Duodenal mucosa (tissue), 2 donors: ENCODE results near the gene ARMC9.

ENCODE experiments used
- H3K27ac ChIP-seq: one replicate; pipeline ENCODE4 v1.7.0; 2013; ENCODE audit warnings: low read depth, low read length
- H3K27me3 ChIP-seq, 2 donors: one replicate each; pipeline ENCODE4 v1.7.0; 2013; ENCODE audit warnings: low read length in 2 of 2, control low read depth in 1 of 2; ENCODE audit not compliant: insufficient read depth in 2 of 2, control insufficient read depth in 1 of 2
- H3K36me3 ChIP-seq, 2 donors: one replicate each; pipeline ENCODE4 v1.7.0; 2013; ENCODE audit warnings: low read length in 2 of 2, control low read depth in 1 of 2; ENCODE audit not compliant: insufficient read depth in 2 of 2, control insufficient read depth in 1 of 2
- H3K4me1 ChIP-seq, 2 donors: one replicate each; pipeline ENCODE4 v1.7.0; 2013; ENCODE audit warnings: low read length in 2 of 2, control low read depth in 1 of 2; ENCODE audit not compliant: insufficient read depth in 2 of 2, control insufficient read depth in 1 of 2
- H3K4me3 ChIP-seq, 2 donors: one replicate each; pipeline ENCODE4 v1.7.0; 2013; ENCODE audit warnings: low read length in 2 of 2, low read depth in 1 of 2
- H3K9ac ChIP-seq, 2 donors: one replicate each; pipeline ENCODE4 v1.7.0; 2013; ENCODE audit warnings: low read length in 2 of 2, low read depth in 1 of 2
- H3K9me3 ChIP-seq, 2 donors: one replicate each; pipeline ENCODE4 v1.7.0; 2013; ENCODE audit warnings: low read length in 2 of 2, control low read depth in 1 of 2; ENCODE audit not compliant: control insufficient read depth in 1 of 2

Gene ARMC9

DNA sequence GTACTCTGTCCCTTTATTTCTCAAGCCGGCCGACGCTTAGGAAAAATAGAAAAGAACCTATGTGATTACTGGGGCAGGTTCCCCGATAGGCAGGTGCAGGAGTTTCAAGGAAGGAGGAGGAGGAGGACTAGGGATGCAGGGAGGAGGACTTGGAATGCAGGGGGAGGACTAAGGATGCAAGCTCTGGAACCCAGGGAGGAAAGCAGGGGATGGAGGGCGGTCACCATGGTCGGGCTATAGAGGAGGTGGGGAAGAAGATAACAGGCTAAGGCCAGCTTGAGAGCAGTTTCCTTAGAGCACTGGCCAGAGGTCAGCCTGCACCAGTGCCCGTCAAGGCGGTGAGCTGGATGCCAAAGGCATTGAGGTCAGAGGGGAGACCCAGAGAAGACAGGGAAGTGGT, 178.4 kb downstream of the ARMC9 start:
- H3K4me1 ChIP-seq: peaks cover 8 to 15% of the 10 kb centered on the region in 2 donors
- H3K9ac ChIP-seq: no peak overlapping the region
- no peak overlapping the region for H3K27ac ChIP-seq
- H3K4me3 ChIP-seq: no peak overlapping the region
- no peaks in the 10 kb centered on the region for H3K27me3 ChIP-seq
- no peaks in the 10 kb centered on the region for H3K36me3 ChIP-seq
- no peaks in the 10 kb centered on the region for H3K9me3 ChIP-seq

DNA sequence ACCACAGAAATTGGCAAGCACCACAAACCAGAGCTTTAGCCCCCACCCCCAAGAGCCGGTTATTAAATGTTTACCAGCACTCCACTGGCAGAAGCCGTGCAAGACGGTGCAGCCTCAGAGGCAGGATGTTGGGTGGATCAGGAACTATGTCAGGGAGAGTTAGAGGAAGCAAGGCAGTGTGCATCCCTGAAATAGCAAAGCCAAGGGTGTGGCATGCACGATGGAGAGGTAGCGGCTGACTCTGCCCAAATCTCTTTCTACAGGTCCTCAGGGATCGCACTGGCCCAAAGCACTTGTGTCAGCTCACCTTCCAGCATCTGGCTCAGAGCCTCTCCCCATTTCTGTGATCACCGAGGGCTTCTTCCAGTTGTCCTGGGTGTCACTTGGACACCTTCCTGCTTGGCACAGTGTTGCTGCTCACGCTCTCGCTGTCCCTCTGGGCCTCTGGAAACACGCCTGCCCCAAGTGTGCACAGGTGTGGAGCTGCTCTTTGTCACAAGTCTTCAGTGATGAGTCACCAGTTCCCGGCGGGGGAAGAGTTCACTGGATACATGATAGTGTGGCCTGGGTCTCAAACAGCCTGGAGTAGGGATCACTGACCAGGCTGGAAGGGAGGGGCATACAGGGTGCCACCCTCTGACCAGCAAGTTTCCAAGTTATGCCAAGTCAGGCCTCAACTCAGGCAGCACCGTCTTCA, 179.7 kb downstream of the ARMC9 start:
- Histone ChIP-seq H3K27me3 (no peaks in the 10 kb centered on the region), H3K9ac (no peak overlapping the region), H3K4me3 (no peak overlapping the region), H3K9me3 (no peaks in the 10 kb centered on the region), H3K36me3 (no peaks in the 10 kb centered on the region), H3K4me1 (peaks cover 8 to 15% of the 10 kb centered on the region in 2 donors), H3K27ac (no peak overlapping the region)

DNA sequence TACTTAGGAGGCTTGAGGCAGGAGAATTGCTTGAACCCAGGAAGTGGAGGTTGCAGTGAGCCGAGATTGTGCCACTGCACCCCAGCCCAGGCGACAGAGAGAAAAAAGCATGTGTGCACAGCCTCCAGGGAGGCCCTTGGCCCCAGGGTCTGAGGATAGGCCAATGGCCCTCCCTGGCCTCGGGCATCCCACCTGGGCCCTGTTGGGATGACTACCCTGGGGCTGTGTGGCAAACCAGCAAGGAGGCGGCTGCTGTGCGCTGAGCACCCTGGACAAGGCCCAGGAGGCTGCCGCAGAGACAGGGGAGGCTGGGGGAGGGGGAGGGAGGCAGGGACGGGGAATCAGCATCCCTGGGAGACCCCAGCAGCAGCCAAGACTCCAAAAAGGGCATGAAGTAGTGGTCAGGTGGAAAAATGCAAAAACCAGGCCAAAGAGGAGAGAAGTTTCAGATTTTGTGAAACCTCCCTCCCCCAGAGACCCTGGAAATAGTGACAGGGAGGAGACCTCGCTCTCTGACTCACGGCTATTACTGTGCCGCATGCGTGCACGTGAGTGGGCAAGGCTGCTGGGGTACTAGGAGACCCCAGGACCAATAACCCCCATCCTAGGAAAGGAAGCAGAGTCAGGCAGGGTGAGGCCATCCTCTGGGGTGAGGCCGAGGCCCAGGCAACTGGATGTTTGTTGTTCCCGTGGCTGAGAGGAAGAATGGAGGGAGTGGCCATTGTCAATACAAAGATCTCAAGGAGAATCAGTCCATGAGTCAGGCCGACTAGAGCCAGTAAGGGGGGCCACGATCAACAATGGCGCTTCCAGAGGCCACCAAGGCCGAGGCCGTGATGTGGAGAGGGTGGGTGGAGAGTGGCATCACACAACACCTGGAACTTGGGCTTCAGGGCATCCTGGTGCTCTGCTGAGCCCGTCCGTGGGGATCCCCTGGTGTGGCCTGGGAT, 181.1 kb downstream of the ARMC9 start:
- Histone ChIP-seq H3K9ac (no peak overlapping the region), H3K27ac (no peak overlapping the region), H3K9me3 (no peaks in the 10 kb centered on the region), H3K27me3 (no peaks in the 10 kb centered on the region), H3K36me3 (no peaks in the 10 kb centered on the region), H3K4me3 (no peak overlapping the region), H3K4me1 (peaks cover 8 to 11% of the 10 kb centered on the region in 2 donors)

DNA sequence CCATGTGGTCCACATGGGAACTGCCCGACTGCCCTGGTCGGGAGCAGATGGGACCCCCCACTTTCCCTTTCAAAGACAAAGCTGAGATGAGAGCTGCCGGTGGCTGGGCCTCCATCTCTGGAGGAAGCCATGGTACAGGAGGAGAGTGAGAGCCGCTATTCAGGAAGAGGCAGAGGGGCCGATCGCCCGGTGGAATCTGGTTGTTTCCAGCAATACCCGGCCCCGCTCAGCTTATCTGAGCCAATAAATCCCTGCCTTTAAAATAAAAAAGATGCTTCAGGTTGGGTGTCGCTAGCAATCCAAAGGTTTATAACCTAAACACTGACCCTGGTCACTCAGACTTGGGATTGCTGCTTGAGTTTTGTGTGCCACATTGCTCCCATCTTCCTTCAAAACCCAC, 181.9 kb downstream of the ARMC9 start:
- H3K36me3 ChIP-seq: no peaks in the 10 kb centered on the region
- no peaks in the 10 kb centered on the region for H3K9me3 ChIP-seq
- H3K4me3 ChIP-seq: no peak overlapping the region
- no peak overlapping the region for H3K9ac ChIP-seq
- H3K27me3 ChIP-seq: no peaks in the 10 kb centered on the region
- H3K27ac ChIP-seq: no peak overlapping the region
- H3K4me1 ChIP-seq: peaks cover 8 to 11% of the 10 kb centered on the region in 2 donors

DNA sequence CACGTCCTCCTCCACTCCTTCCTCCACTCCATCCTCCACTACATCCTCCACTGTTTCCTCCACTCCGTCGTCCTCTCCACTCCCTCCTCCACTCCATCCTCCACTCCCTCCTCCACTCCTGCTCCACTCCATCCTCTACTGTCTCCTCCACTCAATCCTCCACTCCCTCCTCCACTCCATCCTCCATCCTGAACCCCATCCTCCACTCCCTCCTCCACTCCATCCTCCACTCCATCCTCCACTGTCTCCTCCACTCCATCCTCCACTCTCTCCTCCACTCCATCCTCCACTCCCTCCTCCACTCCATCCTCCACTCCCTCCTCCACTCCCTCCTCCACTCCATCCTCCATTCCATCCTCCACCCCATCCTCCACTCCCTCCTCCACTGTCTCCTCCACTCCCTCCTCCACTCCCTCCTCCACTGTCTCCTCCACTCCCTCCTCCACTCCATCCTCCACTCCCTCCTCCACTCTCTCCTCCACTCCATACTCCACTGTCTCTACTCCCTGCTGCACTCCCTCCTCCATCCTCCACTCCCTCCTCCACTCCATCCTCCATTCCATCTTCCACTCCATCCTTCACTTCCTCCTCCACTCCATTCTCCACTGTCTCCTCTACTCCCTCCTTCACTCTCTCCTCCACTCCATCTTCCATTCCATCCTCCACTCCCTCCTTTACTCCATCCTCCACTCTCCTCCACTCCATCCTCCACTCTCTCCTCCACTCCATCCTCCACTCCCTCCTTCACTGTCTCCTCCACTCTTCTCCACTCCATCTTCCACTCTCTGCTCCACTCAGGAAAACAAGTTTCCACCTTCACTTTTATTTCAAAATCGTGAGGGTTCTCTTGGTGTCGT, 182.8 kb downstream of the ARMC9 start:
- no peak overlapping the region for H3K9ac ChIP-seq
- peaks cover 8 to 11% of the 10 kb centered on the region in 2 donors for H3K4me1 ChIP-seq
- H3K27me3 ChIP-seq: no peaks in the 10 kb centered on the region
- no peak overlapping the region for H3K4me3 ChIP-seq
- no peaks in the 10 kb centered on the region for H3K36me3 ChIP-seq
- H3K27ac ChIP-seq: no peak overlapping the region
- H3K9me3 ChIP-seq: no peaks in the 10 kb centered on the region

DNA sequence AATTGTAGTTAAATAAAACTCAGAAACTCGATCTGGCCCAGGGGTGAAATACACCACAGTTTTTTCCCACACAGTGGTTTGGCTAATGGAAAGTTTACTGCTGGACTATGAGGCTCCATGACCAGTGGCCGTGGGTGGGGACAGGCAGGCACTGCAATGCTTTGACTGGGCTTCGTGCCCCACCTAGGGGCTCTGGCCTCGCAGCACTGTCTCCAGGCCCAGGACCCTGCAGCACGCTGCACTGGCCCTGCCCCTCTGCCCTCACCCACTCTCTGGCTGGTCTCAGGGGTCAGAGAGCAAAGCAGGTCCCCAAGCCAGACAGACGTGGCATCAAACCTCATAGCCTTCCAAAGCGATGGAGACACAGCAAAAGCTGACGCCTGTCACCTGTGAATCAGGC, 183.7 kb downstream of the ARMC9 start:
- Histone ChIP-seq H3K4me1 (peaks cover 8 to 11% of the 10 kb centered on the region in 2 donors), H3K9me3 (no peaks in the 10 kb centered on the region), H3K36me3 (no peaks in the 10 kb centered on the region), H3K4me3 (no peak overlapping the region), H3K27me3 (no peaks in the 10 kb centered on the region), H3K9ac (no peak overlapping the region), H3K27ac (no peak overlapping the region)

DNA sequence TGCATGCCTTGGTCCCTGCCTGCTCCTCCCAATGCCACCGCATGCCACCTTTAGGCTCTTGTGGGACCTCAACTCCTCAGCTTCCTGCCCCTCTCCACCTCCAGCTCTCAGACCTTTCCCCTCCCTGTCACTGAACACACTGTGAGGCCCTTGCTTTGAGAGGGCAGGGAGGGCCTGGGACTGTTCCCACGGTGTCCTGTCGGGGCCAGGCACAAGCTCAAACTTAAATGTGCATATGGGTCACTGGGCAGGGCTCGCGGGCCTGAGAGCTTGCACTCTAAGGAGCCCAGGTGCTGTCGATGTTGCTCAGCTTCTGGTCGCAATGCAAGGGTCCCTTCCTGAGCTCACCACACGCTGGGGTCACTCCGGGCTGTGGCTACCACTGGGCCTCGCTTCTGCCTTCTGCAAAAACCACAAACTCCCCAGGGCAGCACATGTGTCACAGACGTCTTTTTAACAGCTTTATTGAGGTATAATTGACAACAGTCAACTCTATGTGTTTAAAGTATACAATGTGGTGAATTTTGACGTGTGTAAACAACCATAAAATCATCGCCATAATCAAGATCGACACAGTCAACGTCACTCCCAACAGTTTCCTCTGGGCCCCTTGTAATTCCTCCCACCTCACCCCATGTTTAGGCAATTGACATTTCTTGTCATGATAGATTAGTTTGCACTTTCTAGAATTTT, 185.1 kb downstream of the ARMC9 start:
- Histone ChIP-seq H3K36me3 (no peaks in the 10 kb centered on the region), H3K4me1 (peaks cover 2% of the 10 kb centered on the region in 2 donors), H3K9me3 (no peaks in the 10 kb centered on the region), H3K27ac (no peak overlapping the region), H3K4me3 (no peak overlapping the region), H3K9ac (no peak overlapping the region), H3K27me3 (no peaks in the 10 kb centered on the region)

DNA sequence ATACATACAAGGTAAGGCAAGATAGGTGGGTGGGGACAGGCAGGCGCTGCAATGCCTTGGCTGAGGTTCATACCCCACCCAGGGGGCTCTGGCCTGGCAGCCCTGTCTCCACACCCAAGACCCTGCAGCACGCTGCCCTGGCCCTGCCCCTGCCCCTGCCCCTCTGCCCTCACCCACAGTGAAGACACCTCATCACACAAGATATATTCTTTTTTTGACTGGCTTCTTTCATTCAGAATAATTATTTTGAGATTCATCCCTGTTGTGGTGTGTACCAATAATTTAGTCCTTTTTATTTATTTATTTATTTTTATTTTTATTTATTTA, 185.6 kb downstream of the ARMC9 start:
- no peak overlapping the region for H3K4me3 ChIP-seq
- no peaks in the 10 kb centered on the region for H3K9me3 ChIP-seq
- H3K27me3 ChIP-seq: no peaks in the 10 kb centered on the region
- H3K4me1 ChIP-seq: no peaks in the 10 kb centered on the region
- H3K27ac ChIP-seq: no peak overlapping the region
- no peak overlapping the region for H3K9ac ChIP-seq
- no peaks in the 10 kb centered on the region for H3K36me3 ChIP-seq

DNA sequence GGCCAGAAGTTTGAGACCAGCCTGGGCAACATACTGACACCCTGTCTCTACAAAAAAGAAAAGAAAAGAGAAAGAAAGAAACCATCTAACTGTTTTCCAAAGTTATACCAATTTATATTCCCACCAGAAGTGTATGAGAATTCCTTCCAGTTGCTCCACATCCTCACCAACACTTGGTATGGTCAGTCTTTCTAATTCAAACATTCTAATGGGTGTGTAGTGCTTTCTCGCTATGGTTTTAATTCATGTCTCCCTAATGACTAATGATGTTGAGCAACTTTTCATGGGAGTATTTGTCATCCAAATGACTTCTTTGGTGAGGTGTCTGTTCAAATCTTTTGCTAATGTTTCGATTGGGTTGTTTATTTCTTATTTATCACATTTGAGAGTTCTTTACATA, 186.5 kb downstream of the ARMC9 start:
- Histone ChIP-seq H3K4me1 (no peaks in the 10 kb centered on the region), H3K27me3 (no peaks in the 10 kb centered on the region), H3K9me3 (no peaks in the 10 kb centered on the region), H3K4me3 (no peak overlapping the region), H3K36me3 (no peaks in the 10 kb centered on the region), H3K9ac (no peak overlapping the region), H3K27ac (no peak overlapping the region)
